Stimulated activated CD4-positive, alpha-beta T cell treated with anti-CD3 and anti-CD28 coated beads, Interleukin-12 subunit alpha, Interleukin-12 subunit beta, amount 100 ng/mL, for 48 hours (primary cell): ENCODE data around the gene ACAA2.
"Not testable (repeated sequence)": the region's sequence is repeated elsewhere in the genome, so short reads cannot be mapped to it uniquely, and the experiment has no call there.

Source experiments
- DNase-seq, 3 donors: peaks; one replicate each; pipeline ENCODE4 v3.0.0-alpha.2; 2020; ENCODE audit warnings: low read depth in 2 of 3, low spot score in 1 of 3

Gene ACAA2

GRCh38 chr18:49813069-49813318 lies 339 bp downstream of the ACAA2 start:
- no peak for DNase-seq

GRCh38 chr18:49812286-49813068 lies 856 bp downstream of the ACAA2 start:
- no peak for DNase-seq

- no peak for DNase-seq
Measured at GRCh38 chr18:49811151-49811938, 2.0 kb downstream of the ACAA2 start.

- not testable (repeated sequence) for DNase-seq
Measured at GRCh38 chr18:49808553-49809191, 4.7 kb downstream of the ACAA2 start.

GRCh38 chr18:49804096-49804495 lies 9.2 kb downstream of the ACAA2 start:
- no peak for DNase-seq

- no peak for DNase-seq
Measured at GRCh38 chr18:49802623-49803022, 10.7 kb downstream of the ACAA2 start.

GRCh38 chr18:49800491-49800890 lies 12.8 kb downstream of the ACAA2 start:
- DNase-seq, result not testable (repeated sequence)

- not testable (repeated sequence) for DNase-seq
Measured at GRCh38 chr18:49799806-49800205, 13.5 kb downstream of the ACAA2 start.

- no peak for DNase-seq
Measured at GRCh38 chr18:49798001-49798400, 15.3 kb downstream of the ACAA2 start.

- DNase-seq, result no peak
Measured at GRCh38 chr18:49795612-49796552, 17.5 kb downstream of the ACAA2 start.

- DNase-seq, result no peak
Measured at GRCh38 chr18:49794743-49795142, 18.6 kb downstream of the ACAA2 start.

- DNase-seq, result not testable (repeated sequence)
Measured at GRCh38 chr18:49789560-49790134, 23.7 kb downstream of the ACAA2 start.

- DNase-seq, result no peak
Measured at GRCh38 chr18:49788327-49788898, 24.9 kb downstream of the ACAA2 start.

GRCh38 chr18:49786019-49786720 lies 27.2 kb downstream of the ACAA2 start:
- no peak for DNase-seq

GRCh38 chr18:49784427-49785185 lies 28.7 kb downstream of the ACAA2 start:
- no peak for DNase-seq

- DNase-seq, result not testable (repeated sequence)
Measured at GRCh38 chr18:49783631-49784030, 29.7 kb downstream of the ACAA2 start.

- DNase-seq, result no peak
Measured at GRCh38 chr18:49778826-49779465, 34.4 kb downstream of the ACAA2 start.

- no peak for DNase-seq
Measured at GRCh38 chr18:49769047-49769728, 44.1 kb downstream of the ACAA2 start.
